Natural killer cell treated with Interleukin-12 subunit alpha and Interleukin-12 subunit beta and Interleukin-15 and Interleukin-18, amount 100 ng/mL, for 72 hours (primary cell): ENCODE results near the gene BRD3OS. TPM values are rescaled to one million over a fixed set of nuclear protein-coding genes. Genes with fewer than 3 reads are reported as not detected.

Source experiments
- ATAC-seq, 2 donors: fragments of 150-1000 bp; cut with Tn5 transposase in 1 of 2; sonication (Bioruptor Pico), chemical (Tn5 transposase) in 1 of 2; 2 replicates each; pipeline ENCODE4 v1.10.0; 2021
- DNase-seq: peaks from one replicate; pipeline ENCODE4 v3.0.0; 2022; ENCODE audit warnings: low spot score
- H3K27ac Mint-ChIP-seq, 2 donors: 1 replicate in 1 of 2; 2 replicates in 1 of 2; pipeline ENCODE4 v1.8.0; 2022; ENCODE audit warnings: mixed read lengths in 2 of 2, mild to moderate bottlenecking in 1 of 2, moderate library complexity in 1 of 2
- H3K27me3 Mint-ChIP-seq, 2 donors: 1 replicate in 1 of 2; 2 replicates in 1 of 2; pipeline ENCODE4 v1.8.0; 2022; ENCODE audit warnings: mixed read lengths in 2 of 2
- H3K36me3 Mint-ChIP-seq: one replicate; pipeline ENCODE4 v1.8.0; 2022; ENCODE audit warnings: mixed read lengths
- H3K4me1 Mint-ChIP-seq, 2 donors: 1 replicate in 1 of 2; 2 replicates in 1 of 2; pipeline ENCODE4 v1.8.0; 2022; ENCODE audit warnings: low read depth in 2 of 2, mixed read lengths in 2 of 2, mild to moderate bottlenecking in 1 of 2
- H3K4me3 Mint-ChIP-seq: one replicate; pipeline ENCODE4 v1.8.0; 2022; ENCODE audit warnings: mixed read lengths
- H3K9me3 Mint-ChIP-seq: 2 replicates; pipeline ENCODE4 v1.8.0; 2022; ENCODE audit warnings: mixed read lengths
- total RNA-seq, 2 donors: library from RNA; stranded (reverse); gene quantifications; one replicate each; pipeline ENCODE4 v1.2.3, GENCODE V29; 2022

Gene BRD3OS
- total RNA-seq, 2 donors from 2014 or later: 9.6 to 10.7 TPM

DNA sequence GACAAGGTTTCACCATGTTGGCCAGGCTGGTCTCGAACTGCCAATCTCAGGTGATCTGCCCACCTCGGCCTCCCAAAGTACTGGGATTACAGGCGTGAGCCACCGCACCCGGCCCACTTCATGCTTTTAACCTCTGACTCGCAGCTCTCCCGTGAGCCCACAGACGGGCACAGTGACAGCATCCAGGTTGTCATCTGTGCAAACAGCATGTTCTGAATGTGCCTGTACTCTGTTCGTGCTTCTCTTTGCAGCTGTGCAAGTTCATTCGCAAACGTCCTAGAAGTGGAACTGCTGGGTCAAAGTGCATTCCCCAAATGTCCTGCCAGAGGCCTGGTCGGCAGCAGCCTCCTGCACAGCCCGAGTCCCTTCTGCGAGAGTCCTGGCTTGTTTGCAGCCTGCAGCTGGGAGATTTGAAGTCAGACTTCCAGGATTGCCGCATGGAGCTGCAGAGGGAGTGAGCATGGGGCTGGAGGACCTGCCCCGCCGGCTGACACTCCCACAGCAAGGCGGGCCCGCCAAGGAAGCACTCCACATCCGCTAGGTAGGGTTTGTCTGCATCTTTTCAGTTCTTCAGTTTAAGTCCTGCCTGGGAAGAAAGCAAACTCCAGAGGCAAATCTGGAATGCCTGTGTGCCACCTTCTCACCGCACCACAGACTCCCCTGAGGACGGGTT, 3.4 kb downstream of the BRD3OS start:
- H3K4me3 Mint-ChIP-seq: peak overlapping the region; percentile 22
- no peak for ATAC-seq
- no peaks in the 10 kb centered on the region for H3K9me3 Mint-ChIP-seq
- peaks cover 6% of the 10 kb centered on the region for H3K36me3 Mint-ChIP-seq
- H3K4me1 Mint-ChIP-seq: peaks cover 0 to 3% of the 10 kb centered on the region in 2 donors
- no peaks in the 10 kb centered on the region for H3K27me3 Mint-ChIP-seq
- no peak overlapping the region for H3K27ac Mint-ChIP-seq
- DNase-seq: no peak

DNA sequence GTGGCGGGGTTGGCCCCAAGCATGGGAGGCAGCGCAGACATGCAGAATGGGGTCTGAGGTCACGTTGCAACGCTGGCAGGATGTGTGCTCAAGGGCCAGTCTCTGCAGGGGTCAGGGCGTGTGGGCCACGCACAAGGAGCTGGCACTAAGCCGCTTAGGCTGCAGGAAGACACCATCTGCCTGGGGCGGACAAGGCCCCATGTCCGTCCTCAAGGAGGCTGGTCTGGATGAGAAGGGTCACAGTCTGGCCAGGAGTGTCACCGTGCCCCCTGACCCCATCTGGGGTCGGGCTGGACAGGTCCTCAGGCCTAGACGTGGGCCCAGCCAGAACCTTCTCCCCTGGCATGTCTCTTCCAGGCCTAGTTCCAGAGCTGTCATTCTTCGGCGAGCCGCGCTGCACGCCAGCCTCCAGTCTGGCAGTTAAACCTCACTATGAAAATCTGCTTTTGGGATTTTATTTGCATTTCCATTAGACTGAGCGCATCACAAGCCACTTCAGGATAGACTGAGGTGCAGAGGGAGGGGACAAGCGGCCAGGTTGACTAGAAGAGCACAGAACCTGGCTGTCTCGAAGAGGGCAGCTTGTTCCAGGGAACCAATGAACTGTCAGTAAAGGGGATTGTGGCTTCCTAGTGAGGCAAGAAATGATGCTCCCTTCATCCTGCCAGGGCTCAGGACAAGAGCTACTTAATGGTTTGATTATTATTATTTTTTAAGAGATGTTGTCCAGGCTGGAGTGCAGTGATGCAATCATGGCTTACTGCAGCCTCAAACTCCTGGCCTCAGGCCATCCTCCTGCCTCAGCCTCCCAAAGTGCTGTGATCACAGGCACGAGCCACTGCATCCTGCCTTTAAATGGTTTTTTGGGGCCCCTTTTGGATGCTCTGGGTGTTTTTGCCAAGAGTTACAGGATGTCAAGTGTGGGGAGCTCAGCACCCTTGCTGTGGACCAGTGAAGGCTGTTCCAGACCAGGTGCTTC, 4.3 kb downstream of the BRD3OS start:
- no peak overlapping the region for H3K4me3 Mint-ChIP-seq
- DNase-seq (no peak), ATAC-seq (no peak)
- no peaks in the 10 kb centered on the region for H3K9me3 Mint-ChIP-seq
- H3K27ac Mint-ChIP-seq: no peak overlapping the region
- no peaks in the 10 kb centered on the region for H3K27me3 Mint-ChIP-seq
- peaks cover 6% of the 10 kb centered on the region for H3K36me3 Mint-ChIP-seq
- H3K4me1 Mint-ChIP-seq: peaks cover 0 to 3% of the 10 kb centered on the region in 2 donors

DNA sequence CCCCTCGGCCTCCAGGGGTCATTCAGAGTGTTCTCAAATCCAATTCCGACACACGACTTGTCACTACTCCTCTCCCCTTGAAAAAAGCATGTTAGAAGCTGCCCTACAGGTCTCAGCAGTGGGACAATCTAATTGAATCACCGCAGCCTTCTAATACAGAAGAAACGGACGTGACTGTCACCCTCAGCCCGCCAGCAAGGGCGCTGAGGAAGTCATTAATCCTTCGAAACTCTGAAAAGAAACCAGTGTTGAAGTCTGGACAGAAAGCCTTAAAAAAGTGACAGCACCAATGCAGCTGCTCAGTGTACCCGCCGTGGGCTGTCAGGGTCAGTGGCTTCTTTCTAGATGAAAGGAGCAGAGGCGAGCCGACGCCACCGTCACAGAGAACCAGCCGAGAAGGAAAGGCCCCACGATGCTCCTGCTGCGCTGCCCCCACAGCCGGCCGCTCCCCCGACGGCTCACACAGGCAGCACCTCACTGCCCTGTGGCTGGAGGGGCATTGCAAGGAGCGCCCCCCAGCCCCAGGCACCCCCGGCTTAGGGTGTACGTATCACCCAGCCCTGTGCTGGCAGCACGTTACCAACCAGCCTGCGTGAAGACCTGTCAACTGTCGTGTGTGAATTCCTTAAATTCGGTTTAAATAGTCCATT, 5.7 kb downstream of the BRD3OS start:
- no peak for ATAC-seq
- Mint-ChIP-seq H3K4me1 (no peaks in the 10 kb centered on the region), H3K36me3 (peaks cover 6% of the 10 kb centered on the region)

DNA sequence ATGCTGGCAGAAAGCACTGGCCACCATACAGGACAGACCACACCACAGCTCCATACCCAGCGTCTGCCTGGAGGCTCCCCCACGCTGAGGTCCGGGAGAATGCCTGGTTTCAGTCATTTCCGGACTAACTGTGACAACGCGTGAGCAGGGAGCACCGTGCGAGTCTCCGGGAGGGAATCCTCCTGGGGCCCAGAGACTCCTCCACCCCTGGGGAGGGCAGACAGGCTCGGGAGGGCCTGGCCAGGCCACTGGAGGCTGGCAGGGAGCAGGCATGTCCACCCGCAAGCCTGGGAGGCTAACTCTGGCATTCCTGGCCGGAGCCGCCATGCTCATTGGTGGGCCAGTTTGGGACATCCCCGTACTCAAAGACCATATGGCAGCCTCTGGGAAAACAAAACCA, 6.5 kb downstream of the BRD3OS start:
- Mint-ChIP-seq H3K36me3 (peaks cover 6% of the 10 kb centered on the region), H3K27ac (no peak overlapping the region), H3K27me3 (no peaks in the 10 kb centered on the region), H3K4me1 (no peaks in the 10 kb centered on the region), H3K9me3 (no peaks in the 10 kb centered on the region), H3K4me3 (no peak overlapping the region)
- no peak for ATAC-seq
- DNase-seq: no peak

More for the DNA sequence above, 5.7 kb downstream of the BRD3OS start:
- no peak for DNase-seq
- no peaks in the 10 kb centered on the region for H3K27me3 Mint-ChIP-seq
- H3K27ac Mint-ChIP-seq: no peak overlapping the region
- H3K4me3 Mint-ChIP-seq: no peak overlapping the region
- no peaks in the 10 kb centered on the region for H3K9me3 Mint-ChIP-seq

GRCh38 chr9:134032456-134033222, 7.4 kb downstream of the BRD3OS start:
- H3K36me3 Mint-ChIP-seq: peaks cover 6% of the 10 kb centered on the region
- DNase-seq (no peak), ATAC-seq (no peak)
- H3K4me3 Mint-ChIP-seq: no peak overlapping the region
- H3K9me3 Mint-ChIP-seq: no peaks in the 10 kb centered on the region
- no peak overlapping the region for H3K27ac Mint-ChIP-seq
- no peaks in the 10 kb centered on the region for H3K27me3 Mint-ChIP-seq
- H3K4me1 Mint-ChIP-seq: no peaks in the 10 kb centered on the region

DNA sequence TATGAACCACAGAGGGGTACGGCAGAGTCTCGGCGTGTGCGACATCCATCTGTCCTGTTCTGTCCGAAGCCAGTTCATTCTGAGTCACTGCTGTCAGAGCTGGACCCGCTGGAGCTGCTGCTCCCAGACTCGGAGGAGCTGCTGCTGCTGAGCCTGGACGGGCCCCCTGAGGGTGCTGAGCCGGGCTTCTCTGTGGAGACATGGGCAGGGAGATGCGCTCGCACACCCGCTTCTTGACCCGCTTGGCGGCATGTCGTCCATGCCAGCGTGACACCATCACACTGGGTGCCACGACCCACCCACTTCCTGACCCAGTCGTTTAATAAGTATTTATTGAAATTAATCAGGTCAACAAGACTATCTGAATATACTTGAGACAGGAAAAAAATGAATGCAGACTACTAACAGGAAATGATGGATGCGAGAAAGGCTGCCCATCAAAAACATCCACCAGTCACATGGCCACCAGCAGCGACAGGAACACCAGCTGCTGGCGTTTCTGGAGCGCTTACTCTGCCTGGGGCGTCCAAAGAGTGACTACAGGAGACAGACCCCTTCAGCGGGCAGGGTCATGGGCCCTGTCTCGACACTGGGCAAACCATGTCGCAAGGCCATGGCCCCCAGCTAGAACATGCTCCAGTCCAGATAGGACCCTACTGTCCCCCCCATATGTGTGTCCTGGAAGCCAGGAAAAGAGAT, 8.4 kb downstream of the BRD3OS start:
- ATAC-seq: no peak
- H3K4me1 Mint-ChIP-seq: no peaks in the 10 kb centered on the region
- no peaks in the 10 kb centered on the region for H3K27me3 Mint-ChIP-seq
- H3K27ac Mint-ChIP-seq: no peak overlapping the region
- no peaks in the 10 kb centered on the region for H3K9me3 Mint-ChIP-seq
- peaks cover 6% of the 10 kb centered on the region for H3K36me3 Mint-ChIP-seq
- no peak for DNase-seq
- no peak overlapping the region for H3K4me3 Mint-ChIP-seq

- peaks cover 10% of the 10 kb centered on the region for H3K36me3 Mint-ChIP-seq
- DNase-seq: no peak
- no peaks in the 10 kb centered on the region for H3K9me3 Mint-ChIP-seq
- no peak overlapping the region for H3K4me3 Mint-ChIP-seq
- peak in 1 of 2 donors; percentile 15 for ATAC-seq
- no peak overlapping the region for H3K27ac Mint-ChIP-seq
- H3K4me1 Mint-ChIP-seq: no peaks in the 10 kb centered on the region
- no peaks in the 10 kb centered on the region for H3K27me3 Mint-ChIP-seq
Observed at GRCh38 chr9:134034215-134035040, 9.1 kb downstream of the BRD3OS start.

DNA sequence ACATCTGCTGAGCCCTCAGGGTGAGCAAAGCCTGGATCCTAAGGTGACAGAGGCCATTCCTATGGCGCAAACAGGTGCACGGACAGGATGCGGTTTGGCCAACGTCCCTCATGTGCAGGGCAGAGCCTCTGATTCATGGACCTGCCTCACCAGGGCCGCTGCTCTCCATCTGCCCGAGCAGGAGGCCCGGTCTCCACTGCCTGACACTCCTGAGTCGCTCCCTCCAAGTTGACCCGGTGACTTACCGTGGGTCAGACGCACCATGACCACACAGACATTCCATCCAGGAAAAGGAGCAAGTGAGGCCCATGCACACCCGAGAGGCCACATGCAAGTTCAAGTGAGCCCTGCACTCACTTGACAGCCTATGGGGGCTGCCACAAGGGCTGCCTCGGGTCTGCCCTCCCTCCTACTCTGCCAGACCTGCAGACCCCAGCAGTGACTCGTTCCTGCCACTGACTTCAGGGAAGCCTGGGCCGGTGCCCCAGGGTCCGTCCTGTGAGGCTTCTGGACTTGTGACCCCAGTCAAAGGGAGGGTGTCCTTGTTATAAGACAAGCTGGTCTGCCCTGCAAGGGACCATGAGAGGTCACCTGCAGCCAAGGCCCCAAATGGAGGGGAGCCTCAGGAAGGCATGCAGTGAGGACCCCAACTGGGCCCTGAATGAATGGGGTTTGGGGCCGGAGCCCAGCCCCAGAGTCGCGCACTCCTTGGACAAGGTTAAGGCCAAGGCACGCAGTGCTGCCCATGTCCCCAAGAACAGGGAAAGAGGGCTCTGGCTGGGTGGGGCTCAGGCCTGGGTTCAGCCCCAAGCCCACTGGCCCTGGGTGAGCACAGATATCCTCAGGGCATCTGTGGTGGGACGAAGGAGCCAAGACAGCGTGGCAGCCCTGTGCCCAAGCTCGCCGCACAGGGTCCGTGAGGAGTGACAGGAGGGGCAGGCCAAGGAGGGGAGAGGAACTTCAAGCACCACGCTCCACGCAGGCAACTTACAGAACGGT, 10.1 kb downstream of the BRD3OS start:
- Mint-ChIP-seq H3K27me3 (no peaks in the 10 kb centered on the region), H3K4me3 (no peak overlapping the region), H3K27ac (no peak overlapping the region), H3K9me3 (no peaks in the 10 kb centered on the region), H3K36me3 (peaks cover 11% of the 10 kb centered on the region), H3K4me1 (no peaks in the 10 kb centered on the region)
- ATAC-seq (peak in 1 of 2 donors; percentile 58), DNase-seq (no peak)

- ATAC-seq (no peak), DNase-seq (no peak)
- Mint-ChIP-seq H3K36me3 (peaks cover 11% of the 10 kb centered on the region), H3K4me3 (no peak overlapping the region), H3K27ac (no peak overlapping the region), H3K4me1 (no peaks in the 10 kb centered on the region), H3K27me3 (no peaks in the 10 kb centered on the region), H3K9me3 (no peaks in the 10 kb centered on the region)
Observed at GRCh38 chr9:134036130-134036529, 10.8 kb downstream of the BRD3OS start.

GRCh38 chr9:134037641-134038040, 12.4 kb downstream of the BRD3OS start:
- H3K4me3 Mint-ChIP-seq: no peak overlapping the region
- peaks cover 11% of the 10 kb centered on the region for H3K36me3 Mint-ChIP-seq
- no peak for DNase-seq
- ATAC-seq: no peak
- no peaks in the 10 kb centered on the region for H3K4me1 Mint-ChIP-seq
- H3K27ac Mint-ChIP-seq: no peak overlapping the region
- H3K27me3 Mint-ChIP-seq: no peaks in the 10 kb centered on the region
- no peaks in the 10 kb centered on the region for H3K9me3 Mint-ChIP-seq

- DNase-seq: peak; percentile 49
- Mint-ChIP-seq H3K27me3 (no peaks in the 10 kb centered on the region), H3K36me3 (peaks cover 5% of the 10 kb centered on the region), H3K9me3 (no peaks in the 10 kb centered on the region), H3K4me3 (no peak overlapping the region), H3K4me1 (no peaks in the 10 kb centered on the region), H3K27ac (no peak overlapping the region)
- ATAC-seq: no peak
Observed at GRCh38 chr9:134039386-134040175, 14.3 kb downstream of the BRD3OS start.
